Stimulated activated CD4-positive, alpha-beta T cell treated with anti-CD3 and anti-CD28 coated beads, Interleukin-1b, Interleukin-23, amount 100 ng/mL, for 1 hour (primary cell): ENCODE data around the gene SUPT6H.

Experiments used
- DNase-seq, 2 donors: peaks; one replicate each; pipeline ENCODE4 v3.0.0-alpha.2; 2020; ENCODE audit warnings: low read depth in 2 of 2

SUPT6H gene

DNA sequence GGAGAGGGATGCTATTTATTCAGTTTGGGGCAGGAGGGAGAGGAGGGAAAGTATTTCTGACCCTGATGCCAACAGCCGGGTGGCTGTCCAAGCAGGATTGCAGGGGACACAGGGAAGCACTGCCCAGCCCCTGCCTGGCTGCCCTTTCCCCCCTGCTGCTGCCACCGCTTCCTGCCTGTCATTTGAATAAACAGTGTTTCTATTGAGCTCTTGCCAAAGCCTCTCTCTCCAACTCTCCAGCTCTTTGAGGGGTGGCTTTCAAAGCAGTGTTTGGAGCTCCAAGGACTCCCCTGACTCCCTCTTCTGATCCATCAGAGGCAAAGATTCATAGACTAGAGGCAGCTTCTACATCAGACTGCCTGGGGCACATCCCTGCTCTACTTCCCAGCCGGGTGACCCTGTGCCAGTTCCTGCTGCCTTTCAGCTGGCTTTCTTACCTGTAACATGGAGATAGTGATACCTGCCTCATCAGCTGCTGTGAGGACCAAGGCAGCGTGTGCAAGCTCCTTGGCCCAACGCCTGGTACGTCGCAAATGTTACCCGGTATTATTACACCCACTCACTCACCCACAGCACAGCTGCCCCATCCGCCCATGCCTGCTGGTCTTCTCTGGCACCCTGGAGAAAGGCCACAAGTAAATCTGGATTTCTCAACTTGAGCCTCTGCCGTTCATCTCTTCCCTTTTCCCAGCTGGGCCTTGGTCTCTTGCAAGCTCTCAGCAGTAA is 40.2 kb downstream of the SUPT6H start:
- no peak for DNase-seq

DNA sequence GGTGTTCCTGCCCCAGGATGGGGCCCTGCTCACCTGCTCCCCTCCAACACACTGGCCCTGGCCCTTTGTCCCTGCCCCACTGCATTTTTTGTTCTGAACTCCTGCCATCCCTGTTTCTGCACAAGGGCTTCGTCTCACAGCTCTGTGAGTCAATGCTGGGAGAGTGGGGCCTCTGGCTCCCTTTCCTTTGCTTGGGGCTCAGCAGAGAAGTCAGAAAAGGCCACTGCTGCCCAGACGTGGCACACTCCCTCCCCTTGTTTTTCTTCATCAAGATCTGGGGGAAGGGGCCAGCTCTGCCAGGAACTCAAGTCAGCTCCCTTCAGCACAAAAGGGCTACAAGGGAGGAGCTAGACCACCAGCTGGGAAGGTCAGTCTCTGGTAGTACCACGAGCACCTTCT is 40.7 kb downstream of the SUPT6H start:
- no peak for DNase-seq

DNA sequence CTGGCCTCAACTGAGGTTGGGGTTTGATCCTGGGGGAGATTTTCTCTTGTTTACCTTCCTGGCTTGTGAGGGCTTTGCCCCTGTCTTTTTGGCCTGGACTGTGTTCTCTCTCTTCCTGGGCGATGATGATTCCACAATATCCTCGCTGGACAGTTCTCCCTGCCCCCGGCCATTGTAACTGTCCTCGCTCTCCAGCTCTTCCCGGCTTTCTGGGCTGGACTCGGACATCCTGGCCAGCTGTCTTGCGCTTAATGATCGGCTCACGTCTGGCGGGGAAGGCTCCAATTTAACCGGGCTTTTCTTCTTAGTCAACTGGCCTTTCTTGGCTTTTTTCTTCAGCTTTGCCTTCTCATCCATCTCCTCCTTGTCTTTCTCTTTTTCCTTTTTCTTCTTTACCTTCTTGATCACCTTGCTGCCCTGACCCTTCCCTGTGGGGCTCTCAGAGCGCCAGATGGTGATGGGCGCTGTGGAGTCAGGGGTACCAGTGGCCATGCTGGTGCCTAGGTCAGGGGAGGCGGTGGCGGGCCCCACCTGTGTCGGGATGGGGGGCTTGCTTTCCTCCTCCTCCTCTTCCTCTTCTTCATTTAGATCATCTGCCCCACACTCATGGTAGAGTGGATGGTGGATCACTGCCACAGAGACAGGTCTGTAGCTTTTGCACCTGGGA is 41.7 kb downstream of the SUPT6H start:
- DNase-seq: no peak

DNA sequence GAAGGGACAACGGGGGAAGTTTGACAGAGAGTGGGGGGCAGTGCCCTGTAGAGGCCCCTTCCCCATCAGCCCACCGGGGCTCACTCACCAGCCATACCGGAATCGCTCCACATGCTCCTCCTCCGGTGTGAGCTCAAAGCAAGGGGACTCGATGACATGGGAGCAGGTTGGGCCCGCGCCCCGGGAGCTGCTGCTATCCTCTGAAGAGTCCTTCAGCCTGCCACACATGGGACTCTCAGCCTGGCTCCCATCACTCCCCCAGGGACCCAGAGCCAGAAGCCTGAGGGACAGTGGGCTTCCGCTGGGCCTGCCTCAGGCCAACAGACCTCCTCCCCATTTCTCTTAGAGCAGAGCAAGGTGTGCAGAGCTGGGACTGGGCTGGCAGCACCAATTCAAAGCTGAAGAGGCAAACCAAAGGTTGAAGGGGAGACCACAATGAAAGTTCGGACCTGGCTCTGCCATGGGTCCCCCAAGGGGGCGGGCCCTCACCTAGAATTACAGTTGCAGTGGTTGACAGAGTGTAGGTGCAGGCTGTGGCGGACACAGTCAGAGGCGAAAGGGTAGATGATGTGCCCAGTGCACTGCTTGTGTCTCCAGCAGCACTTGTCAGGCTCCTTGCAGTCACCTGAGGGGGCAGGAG is 42.3 kb downstream of the SUPT6H start:
- no peak for DNase-seq

DNA sequence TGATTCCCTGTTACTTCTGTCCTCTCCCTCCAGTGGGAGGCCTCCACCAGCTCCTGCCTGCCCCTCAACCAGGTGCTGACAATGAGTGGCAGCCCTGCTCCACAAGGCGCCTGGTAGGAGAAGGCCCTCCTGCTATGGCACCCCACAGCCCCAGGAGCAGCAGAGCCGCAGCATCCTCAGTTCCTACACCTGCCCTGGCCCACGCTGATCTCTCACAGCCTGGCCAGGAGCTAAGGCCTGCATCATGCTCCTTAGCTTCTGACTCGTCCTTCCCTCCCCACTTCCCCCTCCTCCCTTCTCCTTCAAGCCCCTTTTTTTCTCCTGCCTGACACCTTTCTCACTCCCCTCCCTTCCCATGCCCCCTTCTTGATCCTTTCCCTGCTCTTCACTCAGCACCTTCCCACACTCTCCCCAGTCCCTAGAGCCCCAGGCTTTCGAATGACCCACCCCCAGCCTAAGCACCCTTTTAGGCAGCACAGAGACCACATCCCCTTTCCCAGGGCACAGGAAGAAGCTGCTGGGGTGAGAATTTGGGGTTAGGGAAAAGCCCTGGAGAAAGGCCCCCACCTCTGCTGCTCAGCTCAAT is 43.2 kb downstream of the SUPT6H start:
- no peak for DNase-seq

DNA sequence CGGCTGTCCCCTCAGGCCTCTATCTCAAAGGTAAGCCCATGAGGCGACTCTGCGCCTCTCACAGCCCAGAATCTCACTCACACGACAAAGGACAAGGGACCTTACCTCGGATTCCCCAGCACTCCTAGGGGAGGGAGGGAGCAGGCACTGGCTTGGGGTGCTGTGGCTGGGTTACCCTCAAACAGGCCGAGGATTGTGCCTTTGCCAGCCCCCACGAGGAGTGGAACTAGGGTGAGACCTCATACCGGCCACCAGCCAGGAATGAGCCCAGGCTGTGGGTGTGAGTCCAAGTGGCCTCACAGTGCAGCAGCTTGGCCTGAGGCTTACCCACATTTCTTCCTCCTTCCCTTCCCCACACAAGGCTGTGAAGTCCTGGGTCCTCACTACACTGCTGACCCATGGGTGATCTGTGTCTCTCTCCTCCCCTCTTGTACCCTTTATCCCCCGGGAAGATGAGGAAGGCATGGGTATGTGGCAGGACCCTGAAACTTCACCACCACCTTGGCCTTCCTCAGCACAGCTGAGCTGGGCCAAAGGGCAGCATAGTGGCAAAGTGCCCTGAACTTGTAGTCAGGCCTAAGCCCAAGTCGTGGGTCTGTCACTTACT is 43.8 kb downstream of the SUPT6H start:
- DNase-seq: no peak

DNA sequence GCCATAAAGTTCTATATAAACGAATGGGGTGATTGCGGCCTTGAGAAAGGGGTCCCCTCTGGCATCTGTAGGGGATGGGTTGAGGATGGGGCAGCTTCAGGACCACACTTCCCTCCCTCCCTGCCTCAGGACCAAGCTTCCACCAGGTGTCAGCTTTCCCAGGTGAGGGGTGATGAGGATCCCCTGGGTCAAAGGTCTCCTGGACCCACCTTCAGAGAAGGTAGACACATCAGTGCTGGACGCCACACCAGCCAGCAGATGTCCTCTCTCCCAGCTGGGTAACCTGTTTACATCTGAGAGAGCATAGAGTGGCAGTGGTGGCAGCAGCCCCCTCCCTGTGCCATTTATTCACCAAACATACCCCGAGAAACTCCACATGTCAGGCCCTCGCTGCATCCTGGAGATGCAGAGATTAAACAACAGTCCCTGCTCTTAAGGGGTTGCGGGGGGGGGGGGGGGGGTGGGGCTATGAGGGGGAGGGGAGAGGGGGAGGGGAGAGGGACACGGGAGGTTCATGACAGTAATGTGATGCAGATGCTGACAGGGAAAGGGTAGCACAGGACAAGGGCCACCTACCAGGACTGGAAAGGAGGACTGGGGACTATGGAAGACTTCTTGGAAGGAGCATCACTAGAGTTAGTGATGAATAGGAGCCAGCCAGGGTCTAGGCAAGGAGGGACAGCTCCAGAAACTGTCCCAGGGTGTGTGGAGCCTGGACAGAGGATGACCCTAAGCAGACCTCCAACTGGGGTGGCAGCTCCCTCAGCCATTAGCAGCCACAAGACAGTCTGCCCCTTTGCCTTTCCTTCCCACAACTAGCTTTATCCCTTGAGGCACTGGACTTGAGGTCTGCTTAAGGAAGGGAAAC is 44.7 kb downstream of the SUPT6H start:
- no peak for DNase-seq

DNA sequence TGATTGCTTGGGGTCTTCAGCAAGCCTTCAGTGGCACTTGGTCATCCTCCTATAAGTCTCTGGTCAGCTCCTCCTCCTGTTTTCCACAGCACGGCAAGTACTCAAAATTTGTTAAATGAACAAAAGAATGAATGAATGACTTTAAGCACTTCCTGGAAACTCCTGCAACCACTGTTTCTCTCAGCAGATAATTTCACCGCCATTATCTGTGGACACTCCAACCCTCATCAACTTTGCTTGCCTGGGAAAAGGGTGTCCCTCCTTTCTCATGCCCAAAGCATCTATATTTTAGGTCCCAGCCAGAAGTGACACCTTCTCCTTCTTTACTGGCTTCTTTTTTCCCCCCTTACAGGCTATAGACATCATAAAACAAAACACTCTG is 45.3 kb downstream of the SUPT6H start:
- no peak for DNase-seq

DNA sequence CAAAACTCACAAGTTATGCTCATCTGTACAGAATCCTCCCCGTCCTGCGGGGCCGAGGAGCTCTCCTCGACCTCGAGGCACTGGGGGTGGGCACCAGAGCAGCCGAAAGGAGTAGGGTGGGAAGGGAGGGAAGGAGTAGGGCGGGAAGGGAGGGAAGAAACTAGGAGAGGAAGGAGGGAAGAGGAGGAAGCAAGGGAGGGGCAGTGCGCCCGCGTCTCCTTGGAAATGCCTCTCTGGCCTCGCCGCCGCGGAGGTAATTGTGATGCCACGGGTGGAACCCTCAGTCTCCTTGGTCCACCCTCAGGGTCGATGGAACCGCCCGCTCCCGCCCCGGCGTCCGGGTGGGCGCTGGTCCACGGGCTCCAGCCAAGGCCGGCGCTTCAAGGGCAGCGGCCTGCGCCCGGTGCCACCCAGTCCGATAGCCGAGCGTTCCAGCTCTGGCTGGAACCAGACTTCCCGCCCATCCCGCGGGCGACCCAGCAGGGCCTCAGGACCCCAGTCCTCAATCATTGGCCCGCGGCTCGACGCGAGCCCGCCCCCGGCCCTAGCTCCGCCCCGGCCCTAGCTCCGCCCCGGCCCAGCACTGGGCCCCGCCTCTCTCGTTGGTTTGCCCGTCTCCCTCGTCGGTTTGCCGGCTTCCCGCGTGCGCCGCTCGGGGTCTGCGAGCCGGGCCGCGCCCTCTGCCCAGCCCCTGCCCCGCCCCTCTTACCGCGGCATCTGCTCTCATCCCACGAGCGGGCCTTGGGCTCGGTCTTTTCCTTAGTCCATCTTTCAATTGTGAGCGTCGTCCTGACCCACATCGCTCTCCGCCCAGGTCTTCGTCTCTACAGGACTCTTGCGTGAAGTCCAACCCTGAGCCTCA is 49.1 kb downstream of the SUPT6H start:
- peak; percentile 75 to 89 for DNase-seq

DNA sequence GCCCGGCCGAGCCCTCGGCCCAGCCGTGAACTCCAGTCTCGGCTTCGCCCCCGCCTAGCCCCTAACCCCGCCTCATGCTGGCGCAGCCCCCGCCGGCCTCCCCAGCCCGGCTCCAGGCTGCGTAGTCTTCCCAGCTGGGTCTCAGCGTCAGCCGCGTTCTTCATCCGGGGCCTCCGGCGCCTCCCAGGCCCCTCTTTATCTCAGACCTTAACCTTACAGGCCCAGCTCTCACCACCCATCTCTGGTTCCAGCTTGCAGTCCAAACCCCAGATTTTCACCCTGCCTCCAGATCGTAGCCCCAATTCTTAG is 49.7 kb downstream of the SUPT6H start, which contains the start of gene PROCA1:
TSS of gene PROCA1 (minus strand) at position 166 of the 309 bp plus-strand sequence. CDS start 228 bp downstream, outside the sequence.
- DNase-seq: no peak

DNA sequence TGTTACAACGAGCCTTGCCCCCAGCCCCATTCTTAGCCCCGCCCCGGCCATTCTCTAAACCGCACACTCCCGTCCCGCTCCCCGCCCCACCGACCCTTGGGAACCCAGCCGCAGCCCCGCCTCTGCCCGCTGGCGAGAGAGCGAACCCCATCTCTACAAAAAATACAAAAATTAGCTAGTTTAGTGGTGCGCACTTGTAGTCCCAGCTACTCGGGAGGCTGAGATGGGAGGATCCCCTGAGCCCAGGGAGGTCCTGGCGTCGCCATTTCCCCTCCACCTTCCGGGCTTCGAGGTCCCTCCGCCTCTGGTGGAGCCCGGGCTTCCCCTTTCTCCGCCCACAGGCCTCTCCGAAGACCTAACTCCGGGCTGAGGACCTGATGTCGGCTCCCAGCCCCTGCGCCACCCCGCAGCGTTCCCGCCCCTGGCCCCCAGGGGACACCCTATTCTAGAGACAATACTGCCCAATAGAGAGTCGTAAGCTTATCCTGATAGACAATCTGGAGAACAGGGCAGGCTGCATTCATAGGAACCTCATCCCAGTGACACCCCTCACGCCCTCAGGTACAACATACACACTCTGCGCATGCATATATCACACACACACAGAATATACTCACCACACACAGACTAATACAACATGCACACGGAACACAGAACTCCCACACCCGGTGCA is 50.2 kb downstream of the SUPT6H start:
- DNase-seq: no peak

DNA sequence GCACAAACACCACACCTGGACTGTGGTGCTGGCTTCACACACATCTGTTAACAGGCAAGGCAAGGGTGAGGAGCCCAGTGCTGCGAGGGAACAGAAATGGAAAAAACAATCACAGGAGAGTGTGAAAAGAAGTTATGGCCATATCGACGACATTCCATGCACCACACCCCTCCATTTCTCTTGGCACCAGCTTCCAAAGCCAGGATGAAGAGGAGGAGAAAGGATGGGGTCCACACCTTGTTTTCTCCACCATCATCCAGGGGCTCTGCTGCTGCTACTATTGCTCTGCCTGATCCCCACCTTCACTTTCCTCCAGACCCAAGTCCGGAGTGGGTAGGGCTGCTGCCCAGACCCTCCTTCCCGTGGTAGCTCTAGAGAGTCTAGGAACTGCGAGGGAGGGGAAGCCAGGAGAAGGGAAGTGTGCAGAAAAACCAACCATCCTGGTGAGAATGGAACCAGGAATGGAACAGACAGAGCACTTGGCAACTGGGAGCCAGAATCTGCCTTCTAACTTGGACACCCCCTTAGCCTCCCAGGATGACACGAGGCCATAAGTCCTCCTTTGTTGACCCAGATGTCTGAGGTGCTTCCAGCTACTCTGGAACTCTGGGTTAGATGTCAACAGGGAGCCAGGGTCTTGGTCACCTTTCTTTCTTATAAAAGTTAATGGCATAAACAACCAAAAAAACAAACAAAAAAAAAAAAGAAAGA is 50.9 kb downstream of the SUPT6H start:
- DNase-seq: no peak

DNA sequence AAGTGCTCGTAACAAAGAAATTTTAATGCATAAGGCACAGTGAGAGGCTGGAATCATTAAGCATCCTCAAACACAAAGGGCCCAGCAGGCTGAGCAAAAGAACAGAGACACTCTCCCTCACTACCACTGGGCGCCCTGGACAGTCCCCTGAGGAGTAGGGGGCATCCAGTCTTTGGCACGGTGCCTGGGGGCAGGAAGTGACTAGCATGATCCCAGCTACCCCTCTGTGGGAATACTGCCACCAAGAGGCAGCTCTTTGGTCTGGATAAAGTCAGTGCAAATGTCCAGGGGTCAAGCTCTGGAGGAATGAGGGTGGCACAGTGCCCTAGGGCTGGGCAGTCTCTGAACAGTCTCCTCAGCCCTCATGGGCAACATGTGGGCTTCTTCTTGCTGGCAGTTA is 52.3 kb downstream of the SUPT6H start:
- DNase-seq: no peak

DNA sequence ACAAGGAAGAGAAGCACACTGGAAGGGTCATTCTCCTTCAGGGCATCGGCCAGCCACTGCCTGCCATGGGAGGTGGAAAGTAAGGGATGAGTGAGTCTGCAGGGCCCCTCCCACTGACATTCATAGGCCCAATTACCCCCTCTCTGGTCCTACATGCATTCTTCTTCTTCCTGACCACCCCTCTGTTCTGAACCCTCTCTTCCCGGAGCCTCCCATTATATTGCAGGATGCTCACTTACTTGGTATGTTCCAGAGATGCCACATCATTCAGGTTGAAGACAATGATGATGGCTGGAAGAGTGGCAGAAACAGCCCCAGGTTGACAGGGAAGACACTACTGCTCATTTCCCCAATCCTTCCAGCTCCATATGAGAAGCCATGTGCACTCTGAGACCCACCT is 53.2 kb downstream of the SUPT6H start:
- DNase-seq: no peak

DNA sequence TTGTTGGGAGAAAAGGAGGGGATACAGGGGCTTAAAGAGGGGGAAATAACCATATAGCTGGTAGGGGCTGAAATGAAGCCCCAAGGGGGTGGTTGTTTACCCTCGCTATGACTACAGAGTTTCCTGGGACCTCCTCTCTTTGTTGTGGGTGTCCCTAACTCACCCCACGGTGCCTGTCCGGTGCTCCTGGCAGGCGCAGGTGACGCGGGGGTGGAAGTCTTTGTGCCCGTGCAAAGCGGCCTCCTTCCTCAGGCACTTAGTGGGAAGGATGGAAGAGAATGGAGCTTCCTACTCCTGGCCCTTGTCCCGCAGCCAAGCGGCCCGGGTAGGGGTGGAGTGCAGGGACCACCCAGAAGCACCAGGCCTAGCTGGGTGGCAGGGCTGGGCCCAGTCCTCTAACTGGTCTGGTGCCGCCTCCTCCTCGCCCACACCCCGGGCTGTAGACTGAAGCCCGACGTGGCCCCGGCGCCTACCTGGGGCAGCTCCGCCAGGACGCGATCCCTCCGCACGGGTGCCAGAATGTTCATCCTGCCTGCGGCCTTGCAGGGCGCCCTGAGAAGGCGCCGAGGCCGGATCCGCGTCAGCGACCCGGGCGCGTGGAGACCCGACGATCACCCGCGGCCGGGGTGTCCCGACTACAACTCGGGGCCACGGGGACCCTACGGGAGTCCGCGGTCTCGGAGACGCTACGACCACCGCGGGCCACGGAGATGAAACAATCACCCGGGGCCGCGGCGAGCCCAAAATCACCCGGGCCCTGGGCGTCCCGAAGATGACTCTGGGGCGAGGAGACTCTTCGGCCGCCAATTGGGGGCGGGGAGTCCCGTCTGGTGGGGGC is 55.0 kb downstream of the SUPT6H start:
- no peak for DNase-seq

DNA sequence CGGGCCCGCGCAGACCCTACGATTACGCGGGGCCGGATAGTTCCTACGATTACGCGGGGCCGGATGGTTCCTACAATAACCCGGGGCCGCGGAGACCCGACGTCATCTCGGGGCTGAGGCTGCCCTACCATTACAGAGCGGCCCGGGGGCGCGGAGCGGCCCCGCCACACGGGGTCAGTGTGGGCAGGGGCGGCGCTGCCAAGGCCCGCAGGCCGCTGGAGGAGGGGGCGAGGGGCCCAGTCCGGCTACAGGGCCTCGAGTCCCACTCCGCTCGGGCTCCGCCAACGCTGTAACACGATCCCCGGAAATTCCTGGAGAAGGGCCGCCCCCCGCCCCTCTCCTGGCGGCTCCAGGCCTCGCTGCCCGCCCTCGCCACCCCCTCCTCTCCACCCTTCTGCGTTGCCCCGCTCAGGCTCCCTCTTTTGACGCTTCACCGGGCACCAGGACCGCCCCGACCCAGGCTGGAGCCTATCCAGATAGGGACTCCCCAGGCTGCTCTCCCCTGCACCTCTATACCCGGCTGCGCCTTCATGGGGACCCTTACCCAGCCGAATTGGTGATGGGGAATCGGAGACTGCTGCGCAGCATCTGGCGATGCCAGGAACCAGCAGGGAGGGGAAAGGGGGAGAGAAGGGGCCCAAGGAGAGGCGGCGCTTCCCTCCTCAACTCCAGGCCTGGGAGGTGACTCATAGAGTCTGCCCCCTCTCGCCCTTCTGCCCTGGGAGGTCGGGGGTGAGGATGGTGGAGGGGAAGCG is 55.8 kb downstream of the SUPT6H start, which contains the start of gene RAB34:
TSS of gene RAB34 (minus strand) at position 291 of the 755 bp plus-strand sequence. CDS start 602 bp downstream, outside the sequence.
- DNase-seq: no peak

DNA sequence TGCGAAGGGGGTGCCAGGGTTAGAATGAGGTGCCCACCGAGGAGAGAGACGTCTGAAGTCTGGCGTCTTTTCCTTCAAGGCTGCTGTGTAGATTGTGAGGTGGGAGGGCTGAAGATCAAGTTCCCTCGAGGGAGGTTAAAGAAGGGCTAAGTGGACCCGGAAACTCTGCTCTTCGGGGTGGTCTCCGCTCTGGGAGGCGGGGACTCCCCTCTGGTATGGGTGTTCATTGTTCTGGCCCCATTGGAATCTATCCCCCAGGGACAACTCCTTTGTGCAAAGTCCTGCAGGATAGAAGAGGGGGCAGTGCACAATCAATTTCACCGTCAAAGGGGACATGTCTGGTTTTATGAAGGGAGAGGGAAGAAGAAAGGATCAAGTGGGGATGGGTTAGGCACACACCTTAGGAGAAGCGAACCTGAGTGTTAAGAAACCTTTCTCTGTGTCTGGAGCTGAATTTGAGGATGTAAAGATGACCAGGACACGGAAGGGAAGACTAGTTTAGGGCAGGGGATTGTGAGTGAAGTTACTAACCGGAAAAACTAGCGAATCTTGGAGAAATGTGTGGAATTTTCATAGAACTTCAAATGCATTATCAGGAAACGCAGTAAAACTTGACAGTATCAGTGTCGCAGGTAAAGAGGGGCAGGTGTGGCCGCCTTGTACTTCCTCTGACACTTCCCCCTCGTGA is 56.5 kb downstream of the SUPT6H start:
- DNase-seq: no peak
